Activated T-helper 9 cell treated with anti-CD3 and anti-CD28 coated beads, Interleukin-2, amount 50 U/mL, for 16 hours (primary cell): Measurements from ENCODE around the gene PALLD.

Experiments used
- DNase-seq: peaks from one replicate; pipeline ENCODE4 v3.0.0-alpha.2; 2020; ENCODE audit warnings: low read depth

PALLD gene

DNA sequence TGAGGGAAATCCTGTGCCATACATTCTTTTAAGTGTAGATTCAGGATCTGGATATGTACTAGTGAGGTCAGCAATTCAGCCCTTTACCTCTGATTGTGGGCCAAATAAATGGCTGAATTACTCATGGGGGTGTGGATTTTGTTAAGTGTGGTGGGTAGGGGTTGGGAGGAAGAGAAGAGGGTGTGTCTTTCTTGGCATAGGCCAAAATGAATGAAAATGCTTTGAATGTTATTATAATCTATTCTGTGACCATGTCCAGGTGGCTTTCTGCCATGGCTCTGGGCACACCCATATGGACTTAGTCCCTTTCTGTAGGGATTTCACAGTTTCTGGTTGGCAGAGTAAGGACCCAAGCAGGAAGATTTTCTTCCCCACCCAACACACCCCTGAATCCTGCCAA is 268.9 kb downstream of the PALLD start:
- DNase-seq, result no peak

DNA sequence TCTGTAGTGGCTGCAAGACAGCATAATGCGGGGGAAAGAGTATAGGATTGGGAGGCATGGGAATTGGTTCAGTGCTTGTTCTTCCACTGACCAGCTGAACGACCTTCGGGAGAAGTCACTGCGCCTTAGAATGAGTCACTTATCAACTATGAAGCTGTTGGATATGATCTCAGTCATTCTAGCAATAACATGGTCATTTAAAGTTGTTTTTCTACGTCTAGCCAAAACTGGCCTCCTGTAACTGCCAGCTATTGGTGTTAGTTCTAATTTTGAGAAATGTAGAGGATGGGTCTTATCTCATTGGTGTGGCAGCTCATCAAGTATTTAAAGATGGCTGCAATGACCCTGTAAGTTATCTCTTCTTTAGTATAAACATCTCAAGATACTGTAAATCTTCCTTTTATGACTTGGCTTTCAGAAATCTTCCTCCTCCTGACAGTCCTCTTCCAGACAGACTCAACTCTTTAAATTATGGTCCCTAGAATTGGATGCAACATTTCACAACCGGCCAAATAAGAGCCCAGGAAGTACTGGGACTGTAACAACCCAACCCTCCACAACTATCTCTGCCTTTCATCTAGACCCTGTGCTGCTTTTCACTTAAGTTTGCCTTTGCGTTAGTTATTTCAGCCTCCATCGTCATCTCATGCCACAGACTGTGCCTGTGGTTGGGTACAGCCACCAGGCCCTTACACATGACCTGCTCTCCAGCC is 269.9 kb downstream of the PALLD start:
- no peak for DNase-seq

DNA sequence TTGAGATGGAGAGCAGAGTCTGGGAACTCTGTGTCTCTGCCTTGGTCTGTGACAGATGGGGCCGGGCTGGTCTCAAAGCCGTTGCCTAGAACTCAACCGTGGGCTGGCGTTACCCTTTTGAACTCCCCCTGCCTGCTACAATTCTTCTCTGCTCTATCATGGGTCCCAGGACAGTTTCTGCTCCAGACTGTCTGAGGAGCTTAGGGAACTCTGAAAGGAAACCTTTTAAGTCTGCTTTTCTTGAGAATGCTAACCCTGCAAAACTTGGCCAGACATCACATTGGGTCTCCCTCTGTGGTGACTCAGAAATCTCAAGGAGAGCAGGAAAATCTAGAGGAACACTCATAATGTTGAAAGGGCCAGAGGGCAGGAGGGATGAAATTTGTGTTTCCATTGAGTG is 272.6 kb downstream of the PALLD start:
- DNase-seq, result no peak

DNA sequence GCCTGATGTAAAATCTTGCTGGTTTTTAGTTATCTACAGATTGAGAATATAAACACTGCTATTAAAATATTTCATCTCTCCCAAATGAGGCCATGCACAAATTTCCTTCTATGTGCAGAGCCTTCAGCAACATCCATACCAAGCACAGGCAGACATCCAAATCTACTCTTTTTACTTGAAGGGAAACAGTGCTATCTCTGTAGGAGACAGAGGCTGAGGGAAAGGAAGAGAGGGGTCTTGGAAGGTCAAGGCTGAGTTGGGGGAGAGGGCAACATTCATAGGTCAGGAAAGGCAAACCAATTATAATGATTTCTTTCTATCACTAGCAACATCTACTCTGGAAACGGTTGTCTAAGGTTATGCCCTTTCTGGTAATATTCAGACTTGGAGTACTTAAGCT is 273.0 kb downstream of the PALLD start:
- no peak for DNase-seq

DNA sequence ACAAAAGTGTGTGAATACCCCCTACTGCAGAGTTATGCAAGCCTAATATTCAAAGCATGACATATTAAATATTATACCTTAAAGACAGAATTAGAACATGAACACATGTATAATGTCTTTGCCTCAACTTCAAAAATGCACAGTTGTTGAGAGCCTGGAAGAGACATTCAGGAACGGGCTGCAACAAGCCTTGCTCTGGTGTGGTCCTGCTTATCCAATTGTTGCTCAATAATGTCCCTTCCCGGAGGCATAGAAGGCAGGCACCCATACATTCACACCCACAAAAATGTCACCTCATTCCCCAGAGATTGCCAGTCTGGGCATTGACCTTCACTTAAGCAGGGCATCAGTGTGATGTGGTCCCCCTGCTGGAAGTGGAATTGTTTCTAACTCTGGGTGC is 274.4 kb downstream of the PALLD start:
- DNase-seq, result no peak

DNA sequence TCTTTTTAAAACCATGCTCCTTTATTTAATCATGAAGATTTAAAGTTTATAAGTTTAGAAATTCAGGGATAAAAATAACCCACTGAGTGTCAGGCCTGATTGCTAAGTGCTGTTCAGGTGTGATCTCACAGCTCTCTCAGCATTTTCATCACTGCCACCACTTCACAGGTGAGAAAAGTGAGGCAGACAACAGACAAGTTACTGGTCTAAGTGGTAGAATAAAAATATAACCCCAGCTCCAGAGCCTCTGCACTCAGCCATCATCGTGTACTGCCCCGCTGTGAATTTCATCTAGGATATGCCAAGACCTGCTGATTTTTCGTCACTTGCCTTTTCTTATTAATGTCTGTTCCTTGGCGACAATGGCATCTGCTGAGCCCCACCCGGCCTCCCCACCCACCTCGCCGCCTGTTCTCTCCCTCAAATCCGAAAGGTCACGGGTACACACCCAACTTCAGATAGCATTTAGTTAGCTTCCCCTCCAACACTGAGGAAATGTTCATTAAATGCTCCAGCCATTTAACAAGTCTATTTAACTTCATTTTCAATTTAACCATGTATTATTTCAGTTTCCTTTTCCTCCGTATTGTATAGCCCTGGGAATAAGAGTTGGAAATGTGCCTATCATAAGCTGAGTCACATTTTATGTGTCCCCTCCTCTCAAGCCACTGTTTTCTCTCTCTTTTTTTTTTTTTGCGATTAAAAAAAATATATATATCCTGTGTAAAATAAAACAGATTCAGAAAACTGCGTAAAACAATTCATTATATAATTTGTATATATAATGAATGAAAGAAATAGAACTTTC is 276.7 kb downstream of the PALLD start:
- DNase-seq, result no peak

DNA sequence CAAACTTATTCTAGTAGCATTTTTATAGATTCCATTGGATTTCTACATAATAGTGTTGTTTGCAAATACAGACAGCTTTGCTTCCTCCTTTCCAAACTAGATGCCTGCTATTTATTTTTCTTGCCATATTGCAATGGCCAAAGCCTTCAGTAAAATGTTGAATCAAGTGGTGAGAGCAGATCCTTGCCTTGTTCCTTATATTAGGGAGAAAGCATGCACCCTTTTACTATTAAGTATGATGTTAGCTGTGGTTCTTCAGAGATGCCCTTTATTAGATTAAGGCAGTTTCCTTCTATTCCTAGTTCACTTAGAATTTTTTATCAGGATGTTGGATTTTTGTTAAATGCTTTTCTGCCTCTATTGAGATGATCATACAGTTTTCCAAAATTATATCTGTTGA is 279.5 kb downstream of the PALLD start:
- DNase-seq, result no peak

DNA sequence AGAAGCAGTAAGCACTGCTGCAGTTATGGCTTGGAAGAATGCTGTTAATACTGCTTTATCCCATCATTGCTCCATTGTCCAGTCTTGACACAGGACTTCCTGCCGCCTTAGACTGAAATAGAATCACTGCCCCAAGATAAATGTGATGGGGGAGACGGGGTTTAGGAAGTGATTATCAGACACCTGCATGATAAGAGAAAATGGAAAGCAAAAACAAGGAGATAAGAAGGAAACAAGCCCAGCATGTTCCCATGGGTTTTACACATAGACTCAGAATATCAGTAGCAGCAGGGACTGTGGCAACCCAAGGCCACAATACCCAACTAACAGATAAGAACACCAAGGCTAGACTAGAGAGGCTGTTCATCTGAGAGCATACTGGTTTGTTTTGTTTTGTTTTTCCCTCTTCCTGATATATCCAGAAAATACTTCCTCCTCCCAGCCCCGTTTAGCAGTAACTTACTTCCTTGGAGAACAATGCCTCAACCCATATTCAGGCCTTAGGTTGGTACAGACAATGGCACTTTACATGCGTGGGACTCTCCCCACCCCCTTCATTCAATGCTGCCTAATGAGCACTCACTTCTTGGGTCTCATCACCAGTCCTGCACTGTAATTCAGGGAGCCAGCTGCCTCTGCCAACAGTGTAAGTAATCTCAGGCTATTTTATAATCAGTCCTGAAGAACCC is 280.6 kb downstream of the PALLD start:
- DNase-seq, result no peak

DNA sequence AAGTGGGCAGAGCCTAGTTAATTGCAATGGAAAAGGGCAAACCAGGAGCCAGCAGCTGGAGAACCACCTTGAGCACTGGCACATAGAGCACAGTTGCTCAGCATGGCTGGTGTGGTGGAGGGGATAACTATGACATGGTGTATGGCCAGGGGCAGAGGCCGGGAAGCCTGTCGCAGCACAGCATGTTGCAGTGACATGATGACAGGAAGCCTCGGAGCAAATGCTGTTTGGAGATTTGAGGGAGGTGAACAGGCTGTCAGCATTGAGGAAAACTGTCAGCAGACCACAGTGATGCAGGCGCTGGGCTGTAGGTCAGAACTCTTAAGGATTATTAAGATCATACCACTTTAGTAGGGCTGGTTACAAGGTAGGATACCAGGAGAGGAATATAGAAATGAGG is 284.5 kb downstream of the PALLD start:
- no peak for DNase-seq

DNA sequence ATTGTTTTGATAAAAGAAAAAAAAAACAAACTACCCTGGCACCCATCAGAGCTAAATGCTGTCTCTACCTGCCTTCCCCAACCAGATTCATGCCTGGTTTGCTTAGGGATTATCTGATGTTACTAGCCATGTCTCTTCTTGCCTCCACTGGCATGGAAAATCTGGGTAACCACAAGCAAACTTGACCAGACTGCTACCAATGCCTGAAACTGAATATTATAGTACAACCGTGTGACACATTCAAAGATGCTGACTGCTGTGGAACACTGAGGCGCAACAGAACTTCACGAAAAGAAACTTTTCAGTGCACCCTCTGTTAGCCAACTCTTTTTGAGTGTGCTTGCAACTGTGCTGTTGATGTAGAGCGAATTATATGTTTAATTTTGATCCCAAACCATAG is 285.1 kb downstream of the PALLD start:
- no peak for DNase-seq

DNA sequence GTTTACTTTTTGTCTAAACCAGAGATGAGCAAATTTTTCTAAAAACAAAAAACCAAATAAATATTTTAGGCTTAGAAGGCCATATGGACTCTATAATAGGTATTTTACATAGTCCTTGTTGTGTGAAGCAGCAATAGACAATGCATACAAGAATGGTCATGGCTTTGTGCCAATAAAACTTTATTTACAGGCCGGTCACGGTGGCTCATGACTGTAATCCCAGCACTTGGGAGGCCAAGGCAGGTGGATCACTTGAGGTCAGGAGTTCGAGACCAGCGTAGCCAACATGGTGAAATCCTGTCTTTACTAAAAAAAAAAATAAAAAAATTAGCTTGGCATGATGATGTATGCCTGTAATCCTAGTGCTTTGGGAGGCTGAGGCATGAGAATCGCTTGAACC is 285.6 kb downstream of the PALLD start:
- no peak for DNase-seq

DNA sequence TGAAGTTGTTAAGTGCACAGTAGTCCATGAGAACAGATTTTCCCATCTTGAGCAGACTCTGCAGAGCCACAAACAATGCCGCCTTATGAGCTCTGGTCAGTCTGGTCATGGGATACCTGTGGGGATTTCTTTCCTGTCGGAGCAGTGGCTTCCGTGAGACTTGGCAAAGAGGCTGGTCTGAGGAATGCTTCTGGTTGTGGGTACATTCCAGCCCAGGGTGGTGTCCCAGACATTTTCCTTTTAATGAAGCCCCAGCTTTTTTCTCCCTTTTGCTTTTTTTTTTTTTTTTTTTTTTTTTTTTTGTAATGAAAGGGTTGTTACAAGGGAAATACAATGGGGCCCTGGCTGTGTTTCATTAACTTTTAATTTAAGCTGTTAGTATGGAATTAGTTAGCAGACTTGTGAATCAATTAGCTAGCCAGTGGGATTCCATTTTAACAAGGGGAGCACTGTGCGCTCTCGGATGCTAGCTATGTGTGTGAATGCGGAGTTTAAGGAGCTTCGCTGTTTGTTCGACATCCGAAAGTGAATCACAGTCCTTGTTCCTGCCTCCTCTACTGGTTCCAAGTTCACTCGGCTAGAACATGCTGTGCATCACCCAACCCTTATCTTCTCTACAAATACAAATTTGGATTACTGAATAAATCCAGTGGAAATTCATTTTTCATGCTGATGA is 288.1 kb downstream of the PALLD start:
- no peak for DNase-seq

DNA sequence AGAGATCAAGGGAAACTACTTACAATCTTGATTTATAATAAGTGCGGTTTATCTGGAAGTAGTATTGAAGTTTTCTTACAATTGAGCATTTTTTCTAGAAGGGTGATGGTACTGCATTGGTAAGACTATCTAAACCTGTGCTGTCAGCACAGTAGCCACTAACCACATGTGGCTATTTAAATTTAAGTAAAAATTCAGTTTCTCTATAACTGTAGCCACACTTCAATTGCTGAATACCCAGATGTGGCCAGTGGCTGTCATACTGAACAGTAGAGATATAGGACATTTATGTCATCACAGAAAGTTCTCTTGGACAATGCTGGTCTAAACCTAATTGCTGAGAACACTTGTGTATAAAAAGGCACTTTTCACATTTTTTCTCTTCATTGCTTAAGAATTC is 290.5 kb downstream of the PALLD start:
- no peak for DNase-seq

DNA sequence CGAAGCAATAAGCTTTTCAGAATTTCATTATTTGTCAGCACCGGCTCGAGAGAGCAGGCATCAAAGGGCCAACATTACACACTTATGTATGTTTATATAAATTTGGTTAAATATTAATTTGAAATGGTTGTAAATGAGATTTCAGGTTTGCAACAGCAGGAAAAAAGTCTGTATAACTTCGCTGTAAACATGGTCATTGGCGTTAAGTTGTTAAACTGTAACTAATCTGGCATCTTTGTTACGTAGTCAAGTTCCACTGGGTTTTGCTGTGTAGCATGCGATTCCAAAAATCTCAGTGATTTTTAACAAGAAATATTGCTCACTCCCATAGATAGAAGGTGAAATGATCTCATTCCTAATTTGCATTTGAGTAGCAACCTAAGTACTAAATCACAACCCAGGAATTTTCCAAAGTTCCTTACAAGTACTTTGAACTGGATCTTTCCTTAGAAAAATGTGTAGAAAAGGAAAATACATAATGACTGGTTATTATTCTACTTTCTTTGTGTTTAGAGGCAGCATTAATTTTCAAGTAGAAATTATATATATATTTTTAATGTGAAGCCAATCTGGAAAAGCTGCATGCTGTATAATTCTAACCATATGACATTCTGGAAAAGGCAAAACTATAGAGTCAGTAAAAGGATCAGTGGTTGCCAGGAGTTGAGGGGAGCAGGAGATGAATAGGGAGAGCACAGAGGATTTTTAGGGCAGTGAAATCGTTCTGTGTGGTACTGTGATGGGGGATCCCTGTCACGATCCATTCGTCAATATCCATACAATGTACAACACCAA is 291.1 kb downstream of the PALLD start:
- DNase-seq, result no peak

DNA sequence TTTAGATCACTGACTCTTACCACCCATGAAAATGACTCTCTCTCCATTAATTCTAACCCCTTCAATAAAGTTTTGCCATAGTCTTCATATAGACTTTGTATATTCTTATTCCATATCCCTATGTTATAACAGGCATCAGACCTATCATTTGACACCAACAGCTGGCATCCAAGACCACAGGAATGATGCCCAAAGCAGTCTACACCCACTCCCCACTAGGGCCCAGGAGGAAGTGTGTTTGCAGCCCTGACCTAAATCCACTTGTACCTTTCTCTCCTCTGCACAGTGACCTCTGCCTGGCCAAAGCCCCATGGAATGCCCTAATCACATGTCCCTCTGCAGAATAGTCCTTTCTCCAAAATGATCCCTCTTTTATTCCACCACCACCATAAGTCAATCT is 294.0 kb downstream of the PALLD start:
- DNase-seq, result no peak

DNA sequence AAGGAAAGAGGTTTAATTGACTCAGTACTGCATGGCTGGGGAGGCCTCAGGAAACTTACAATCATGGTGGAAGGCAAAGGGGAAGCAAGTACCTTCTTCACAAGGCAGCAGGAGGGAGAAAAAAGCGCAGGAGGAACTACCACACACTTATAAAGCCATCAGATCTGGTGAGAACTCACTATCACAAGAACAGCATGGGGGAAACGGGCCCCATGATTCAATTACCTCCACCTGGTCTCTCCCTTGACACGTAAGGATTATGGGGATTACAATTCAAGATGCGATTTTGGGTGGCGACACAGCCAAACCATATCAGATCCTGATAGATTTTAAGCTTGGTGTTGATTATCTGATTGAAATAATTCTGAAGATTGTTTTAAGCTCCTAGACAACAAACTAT is 294.5 kb downstream of the PALLD start:
- no peak for DNase-seq

DNA sequence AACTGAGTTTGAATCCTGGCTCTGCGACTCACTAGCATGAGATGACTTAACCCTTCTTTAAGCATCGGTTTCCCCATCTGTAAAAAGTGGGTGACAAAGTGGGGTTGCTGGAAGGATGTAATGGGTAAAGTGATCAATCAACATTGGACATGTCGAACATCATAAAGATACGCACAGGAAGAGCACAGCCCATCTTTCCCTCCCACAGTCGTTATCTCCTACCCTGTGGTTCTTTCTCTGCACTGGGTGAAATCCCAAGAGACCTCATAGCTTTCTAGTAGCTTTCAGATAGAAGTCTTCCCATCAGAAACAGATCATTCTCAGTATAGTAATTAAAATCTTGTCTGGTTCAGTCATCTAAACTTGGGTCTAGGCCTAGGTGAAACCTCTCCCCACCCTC is 296.7 kb downstream of the PALLD start:
- DNase-seq, result no peak

DNA sequence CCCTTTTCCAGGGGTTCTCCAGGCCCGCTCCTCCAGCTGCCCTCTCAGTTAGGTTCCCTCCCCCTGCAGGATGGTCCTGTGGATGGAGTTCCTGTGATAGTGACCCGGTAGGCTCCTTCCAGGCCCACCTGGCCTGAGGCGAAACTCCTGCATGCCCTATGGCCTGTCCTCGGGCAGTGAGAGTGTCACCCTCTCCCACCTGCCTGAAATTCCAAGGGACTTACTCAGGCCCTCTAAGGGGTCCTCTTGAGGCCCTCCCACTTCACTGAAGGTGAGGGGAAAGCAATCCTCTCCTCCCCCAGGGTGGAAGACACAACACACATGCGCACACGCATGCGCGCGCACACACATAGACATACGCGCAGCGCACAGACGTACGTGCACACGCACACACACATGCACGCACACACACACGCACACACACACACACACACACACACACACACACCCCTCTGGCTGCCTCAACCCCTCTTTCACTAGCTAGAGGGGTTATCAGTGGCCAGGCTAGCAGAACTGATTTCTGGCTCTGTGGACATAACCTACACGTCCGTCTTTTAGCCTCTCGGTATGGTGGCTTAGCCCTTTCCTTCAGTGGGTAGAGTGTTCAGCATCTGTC is 297.3 kb downstream of the PALLD start:
- no peak for DNase-seq

DNA sequence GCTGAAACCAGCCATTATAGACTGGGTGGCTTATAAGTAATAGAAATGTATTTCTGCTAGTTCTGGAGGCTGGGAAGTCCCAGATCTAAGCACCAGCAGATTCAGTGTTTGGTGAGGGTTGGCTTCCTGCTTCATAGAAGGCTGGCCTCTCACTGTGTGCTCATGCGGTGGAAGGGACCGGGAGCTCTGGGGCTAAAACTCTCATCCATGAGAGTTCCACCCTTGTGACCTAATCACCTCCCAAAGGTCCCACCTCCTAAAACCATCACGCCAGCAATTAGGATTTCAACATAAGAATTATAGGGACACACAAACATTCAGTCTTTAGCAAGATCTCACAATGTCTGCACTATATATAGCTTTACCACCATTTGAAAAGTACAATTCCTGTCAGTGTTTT is 298.0 kb downstream of the PALLD start:
- DNase-seq, result no peak

DNA sequence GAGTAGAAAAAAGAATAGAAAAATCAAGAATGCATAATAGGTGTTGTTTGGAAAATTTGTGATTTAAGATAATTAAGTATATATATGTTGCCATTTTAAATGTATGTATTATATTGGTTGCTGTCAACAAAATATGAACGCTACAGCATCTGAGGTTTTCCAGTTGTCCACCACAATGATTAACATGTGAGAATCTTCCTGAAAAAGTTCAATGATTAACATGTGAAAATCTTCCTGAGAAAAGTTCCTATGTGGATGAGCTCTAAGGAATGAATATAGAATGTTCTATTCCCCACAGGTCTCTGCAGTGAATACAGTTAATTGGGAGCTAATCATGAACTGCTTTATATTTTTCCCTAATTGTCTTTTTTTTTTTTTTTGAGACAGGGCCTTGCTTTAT is 298.5 kb downstream of the PALLD start:
- DNase-seq, result no peak

DNA sequence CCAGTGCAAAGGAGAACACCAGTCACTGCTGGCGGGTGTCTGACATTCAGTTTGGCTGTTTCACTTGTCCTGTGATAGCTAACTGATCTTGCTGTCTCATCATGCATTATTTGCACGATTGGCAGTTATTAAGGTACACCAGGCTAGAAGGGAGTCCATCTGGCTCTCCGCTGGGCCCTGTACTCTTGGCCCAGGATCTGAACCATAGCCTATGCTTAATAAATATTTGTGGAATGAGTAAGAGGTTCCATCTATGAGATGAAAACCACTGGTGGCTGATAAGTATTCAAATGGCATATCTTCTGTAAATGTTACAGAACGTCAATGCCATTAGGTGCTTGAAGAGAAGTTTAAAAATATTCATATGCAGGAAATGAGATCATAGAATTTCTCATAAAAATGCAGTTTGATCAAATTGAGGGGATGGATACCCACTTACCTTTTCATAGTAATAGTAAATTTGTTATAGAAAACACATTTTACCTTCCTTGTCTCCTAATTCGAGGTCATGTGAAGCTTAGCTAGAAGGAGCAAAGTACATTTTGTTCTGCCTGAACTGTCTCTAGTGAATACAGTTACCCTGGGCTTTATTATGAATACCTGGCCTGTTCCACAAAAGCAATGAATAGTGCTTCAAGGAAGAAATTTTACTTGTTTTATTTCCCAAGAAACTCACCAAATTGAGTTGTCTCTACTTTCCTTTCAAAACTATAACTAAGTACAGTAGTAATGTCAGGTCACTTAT is 299.7 kb downstream of the PALLD start:
- DNase-seq, result no peak
